Measurements from ENCODE around the gene ACP5. TPM values are rescaled to one million over a fixed set of nuclear protein-coding genes. Genes with fewer than 3 reads are reported as not detected.

Gene ACP5
- total RNA-seq, 1 experiment from 2014 or later: 3.5 TPM

DNA sequence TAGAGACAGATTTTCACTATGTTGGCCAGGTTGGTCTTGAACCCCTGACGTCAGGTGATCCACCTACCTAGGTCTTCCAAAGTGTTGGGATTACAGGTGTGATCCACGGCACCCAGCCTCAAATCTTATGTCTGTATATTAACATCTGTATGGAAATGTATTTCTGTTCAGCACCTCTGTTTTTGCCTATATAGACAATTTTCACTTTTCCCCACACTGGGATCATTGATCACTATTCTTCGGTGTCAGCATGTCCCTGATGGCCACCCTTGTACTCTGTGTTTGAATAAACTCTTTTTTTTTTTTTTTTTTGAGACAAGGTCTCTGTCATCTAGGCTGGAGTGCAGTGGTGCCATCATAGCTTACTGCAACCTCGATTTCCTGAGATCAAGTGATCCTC is 16.6 kb upstream of the ACP5 start:
- no peak for DNase-seq
- Histone ChIP-seq H3K9me3 (ENCODE audit: insufficient read depth, low read depth) (no peaks in the 10 kb centered on the region), H4K20me1 (ENCODE audit: insufficient read depth) (peaks cover 9% of the 10 kb centered on the region; the same call in 1 of the 2 replicates), H3K79me2 (ENCODE audit: low read depth) (peaks cover 16% of the 10 kb centered on the region), H3K4me2 (no peak overlapping the region), H3K27ac (no peak overlapping the region), H3K9me2 (ENCODE audit: insufficient read depth) (no peaks in the 10 kb centered on the region), H3K27me3 (ENCODE audit: insufficient read depth, low read depth) (no peaks in the 10 kb centered on the region), H3K4me1 (replicated peaks; ENCODE audit: insufficient read depth) (peaks cover 14% of the 10 kb centered on the region), H3K36me3 (ENCODE audit: low read depth) (peaks cover 3% of the 10 kb centered on the region), H2AFZ (no peak overlapping the region), H3K4me3 (no peak overlapping the region), H3F3A (ENCODE audit: insufficient read depth, low read depth) (peaks cover 11% of the 10 kb centered on the region; the same call in 1 of the 2 replicates)
- TF ChIP-seq, protein P1, sequence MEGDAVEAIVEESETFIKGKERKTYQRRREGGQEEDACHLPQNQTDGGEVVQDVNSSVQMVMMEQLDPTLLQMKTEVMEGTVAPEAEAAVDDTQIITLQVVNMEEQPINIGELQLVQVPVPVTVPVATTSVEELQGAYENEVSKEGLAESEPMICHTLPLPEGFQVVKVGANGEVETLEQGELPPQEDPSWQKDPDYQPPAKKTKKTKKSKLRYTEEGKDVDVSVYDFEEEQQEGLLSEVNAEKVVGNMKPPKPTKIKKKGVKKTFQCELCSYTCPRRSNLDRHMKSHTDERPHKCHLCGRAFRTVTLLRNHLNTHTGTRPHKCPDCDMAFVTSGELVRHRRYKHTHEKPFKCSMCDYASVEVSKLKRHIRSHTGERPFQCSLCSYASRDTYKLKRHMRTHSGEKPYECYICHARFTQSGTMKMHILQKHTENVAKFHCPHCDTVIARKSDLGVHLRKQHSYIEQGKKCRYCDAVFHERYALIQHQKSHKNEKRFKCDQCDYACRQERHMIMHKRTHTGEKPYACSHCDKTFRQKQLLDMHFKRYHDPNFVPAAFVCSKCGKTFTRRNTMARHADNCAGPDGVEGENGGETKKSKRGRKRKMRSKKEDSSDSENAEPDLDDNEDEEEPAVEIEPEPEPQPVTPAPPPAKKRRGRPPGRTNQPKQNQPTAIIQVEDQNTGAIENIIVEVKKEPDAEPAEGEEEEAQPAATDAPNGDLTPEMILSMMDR (conservative IDR thresholded peaks at IDR 0.05): no peak
- intact Hi-C loops (cut with micrococcal nuclease; ENCODE audit: unreplicated experiment): no loop called here
- POLR2A ChIA-PET (ENCODE audit: unreplicated experiment): no interaction called here
- CTCF ChIA-PET: interaction anchor here (0.6 kb wide), 1 partner anchor 60 kb away, joined by 3 read pairs; no protein-coding TSS in a partner anchor
- BruUV-seq (replicated peaks): no TSS peak

DNA sequence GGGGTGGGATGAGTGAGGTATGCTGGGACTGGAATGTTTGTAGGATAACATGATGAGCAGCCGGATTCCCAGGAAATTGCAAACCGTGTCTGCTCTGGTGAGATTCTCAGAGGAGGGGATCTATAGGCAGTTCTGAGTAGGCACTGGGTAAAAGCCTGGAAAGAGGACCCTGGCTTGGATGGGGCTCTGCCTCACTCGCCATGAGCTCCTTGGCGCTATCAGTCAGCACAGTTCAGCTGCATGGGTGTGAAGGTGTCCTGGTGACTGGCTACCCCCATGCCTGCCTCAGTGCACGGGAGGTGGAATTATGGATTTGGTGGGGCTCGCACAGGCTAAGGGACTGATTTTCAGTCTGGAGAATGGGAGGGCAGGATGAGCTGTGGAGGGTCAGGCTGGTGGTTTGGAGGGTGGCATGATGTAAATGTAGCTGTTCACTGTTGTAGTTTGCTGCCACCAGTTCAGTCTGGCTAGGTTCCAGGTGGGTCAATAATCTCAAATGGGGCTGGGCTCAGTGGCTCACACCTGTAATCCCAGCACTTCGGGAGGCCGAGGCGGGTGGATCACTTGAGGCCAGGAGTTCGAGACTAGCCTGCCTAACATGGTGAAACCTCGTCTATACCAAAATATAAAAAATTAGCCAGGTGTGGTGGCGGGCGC is 10.7 kb upstream of the ACP5 start:
- Histone ChIP-seq H3K36me3 (ENCODE audit: low read depth) (no peaks in the 10 kb centered on the region), H3K4me1 (replicated peaks; ENCODE audit: insufficient read depth) (0 out of 2 replicates have a peak, but pooled peaks cover 4% of the 10 kb centered on the region), H3K9me2 (ENCODE audit: insufficient read depth) (no peaks in the 10 kb centered on the region), H3K9me3 (ENCODE audit: insufficient read depth, low read depth) (no peaks in the 10 kb centered on the region), H3K4me3 (no peak overlapping the region), H3K27ac (no peak overlapping the region), H3K27me3 (ENCODE audit: insufficient read depth, low read depth) (no peaks in the 10 kb centered on the region), H3K79me2 (ENCODE audit: low read depth) (no peaks in the 10 kb centered on the region), H3F3A (ENCODE audit: insufficient read depth, low read depth) (peaks cover 11% of the 10 kb centered on the region; the same call in 1 of the 2 replicates), H2AFZ (no peak overlapping the region; the same call in 1 of the 2 replicates), H3K4me2 (peak overlapping the region; percentile 49), H4K20me1 (ENCODE audit: insufficient read depth) (no peaks in the 10 kb centered on the region)
- TF ChIP-seq, protein P1 (conservative IDR thresholded peaks at IDR 0.05): peak; percentile 60; the same call in 1 of the 2 replicates
- TF ChIP-seq EZH2 (IDR thresholded peaks at IDR 0.05; ENCODE audit: low read depth): no peak
- ChIA-PET POLR2A (ENCODE audit: unreplicated experiment) (interaction anchor here (0.6 kb wide), 1 partner anchor 29 kb away, joined by 4 read pairs; the partner anchor contains the start of gene ELOF1), CTCF (interaction anchor here (0.8 to 1.0 kb wide), 2 partner anchors 30 to 382 kb away, joined by 3 to 8 read pairs; partner anchors contain the start of gene ELOF1)
- intact Hi-C loops (cut with micrococcal nuclease; ENCODE audit: unreplicated experiment): loop anchor here (1.0 to 2.0 kb wide), 3 partner anchors 92 to 451 kb away; no protein-coding TSS in a partner anchor
- BruUV-seq (replicated peaks): no TSS peak
- DNase-seq: no peak

DNA sequence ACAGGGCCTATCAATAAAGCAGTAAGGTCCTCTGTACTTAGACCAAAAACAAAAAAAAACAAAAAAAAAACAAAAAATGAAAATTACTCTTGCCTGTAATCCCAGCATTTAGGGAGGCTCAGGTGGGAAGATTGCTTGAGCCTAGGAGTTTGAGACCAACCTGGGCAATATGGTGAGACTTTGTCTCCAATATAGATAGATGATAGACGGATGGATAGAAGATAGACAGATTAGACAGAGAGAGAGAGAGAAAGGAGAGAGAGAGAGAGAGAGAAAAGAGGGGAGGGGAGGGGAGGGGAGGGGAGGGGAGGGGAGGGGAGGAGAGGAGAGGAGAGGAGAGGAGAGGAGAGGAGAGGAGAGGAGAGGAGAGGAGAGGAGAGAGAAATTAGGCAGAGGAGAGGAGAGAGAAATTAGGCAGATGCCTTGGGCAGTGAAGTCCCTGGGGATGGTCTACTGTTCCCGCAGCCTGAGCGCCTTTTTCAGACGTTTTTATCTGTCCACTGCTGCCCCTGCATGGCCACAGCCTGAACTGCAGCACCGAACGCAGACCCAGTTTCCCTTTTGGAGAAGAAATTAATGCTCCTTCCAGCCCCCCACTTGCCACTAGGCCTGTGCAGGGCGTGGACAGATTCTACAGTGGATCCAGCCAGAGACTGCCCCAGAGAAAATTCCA is 10.0 kb upstream of the ACP5 start:
- Histone ChIP-seq H3F3A (ENCODE audit: insufficient read depth, low read depth) (peaks cover 11% of the 10 kb centered on the region; the same call in 1 of the 2 replicates), H3K27ac (no peak overlapping the region), H2AFZ (no peak overlapping the region; the same call in 1 of the 2 replicates), H3K27me3 (ENCODE audit: insufficient read depth, low read depth) (no peaks in the 10 kb centered on the region), H3K4me2 (peak overlapping the region; percentile 49), H3K4me3 (no peak overlapping the region), H4K20me1 (ENCODE audit: insufficient read depth) (no peaks in the 10 kb centered on the region), H3K79me2 (ENCODE audit: low read depth) (no peaks in the 10 kb centered on the region), H3K9me3 (ENCODE audit: insufficient read depth, low read depth) (no peaks in the 10 kb centered on the region), H3K9me2 (ENCODE audit: insufficient read depth) (no peaks in the 10 kb centered on the region), H3K36me3 (ENCODE audit: low read depth) (no peaks in the 10 kb centered on the region), H3K4me1 (replicated peaks; ENCODE audit: insufficient read depth) (0 out of 2 replicates have a peak, but pooled peaks cover 4% of the 10 kb centered on the region)
- peak in 1 of 2 experiments; percentile 76 for DNase-seq
- intact Hi-C loops (cut with micrococcal nuclease; ENCODE audit: unreplicated experiment): loop anchor here (1.0 to 2.0 kb wide), 3 partner anchors 91 to 450 kb away; no protein-coding TSS in a partner anchor
- ChIA-PET POLR2A (ENCODE audit: unreplicated experiment) (interaction anchor here (0.6 kb wide), 1 partner anchor 28 kb away, joined by 4 read pairs; the partner anchor contains the start of gene ELOF1), CTCF (interaction anchor here (1.0 kb wide), 1 partner anchor 29 kb away, joined by 8 read pairs; the partner anchor contains the start of gene ELOF1)
- no TSS peak for BruUV-seq (replicated peaks)
- no peak for TF ChIP-seq EZH2 (IDR thresholded peaks at IDR 0.05; ENCODE audit: low read depth)
- TF ChIP-seq, protein P1 (conservative IDR thresholded peaks at IDR 0.05): peak; percentile 93

Measured in PC-9 (cell line).